ENCODE measurements around the gene ASCL4.
A peak's percentile ranks its signal among the peaks of the same experiment; 100 is the strongest.
"Not testable (repeated sequence)": the region's sequence is repeated elsewhere in the genome, so short reads cannot be mapped to it uniquely, and the experiment has no call there.

Gene ASCL4

DNA sequence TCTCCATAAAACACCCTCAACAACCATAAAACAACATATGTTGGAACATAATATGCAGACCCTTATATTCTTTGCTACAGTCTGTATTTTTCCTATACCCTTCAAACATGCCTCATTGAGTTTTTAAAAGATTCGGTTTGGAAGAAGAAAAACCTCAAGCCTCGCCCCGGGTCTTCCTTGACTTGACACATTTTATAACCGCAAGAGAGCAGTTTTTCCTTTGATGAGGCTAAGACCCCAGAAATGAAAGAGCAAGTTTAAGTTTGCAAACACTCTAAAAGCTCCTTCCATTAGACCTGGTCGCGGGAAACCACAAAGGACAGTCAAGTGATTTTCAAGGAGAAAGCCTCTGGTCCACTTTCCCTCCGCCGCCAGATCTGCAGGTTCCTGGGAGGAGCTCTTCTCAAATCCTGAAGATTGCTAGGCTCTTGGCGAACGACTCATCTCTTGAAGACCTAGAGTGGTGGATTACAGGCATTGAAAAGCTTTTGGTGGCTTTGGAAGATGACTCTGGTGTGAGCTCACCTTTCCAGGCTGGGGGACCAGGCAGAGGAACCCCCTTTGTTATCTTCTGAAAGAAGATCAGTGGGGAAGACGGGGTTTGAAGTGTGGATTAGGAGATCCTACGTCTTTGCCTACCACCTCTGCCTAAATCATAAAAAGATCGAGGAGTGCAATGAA, at the start of gene ASCL4:
ASCL4 (plus strand) TSS at position 356 of the 681 bp plus-strand sequence. CDS start 515 bp downstream, outside the sequence.
- DNase-seq: no peak

DNA sequence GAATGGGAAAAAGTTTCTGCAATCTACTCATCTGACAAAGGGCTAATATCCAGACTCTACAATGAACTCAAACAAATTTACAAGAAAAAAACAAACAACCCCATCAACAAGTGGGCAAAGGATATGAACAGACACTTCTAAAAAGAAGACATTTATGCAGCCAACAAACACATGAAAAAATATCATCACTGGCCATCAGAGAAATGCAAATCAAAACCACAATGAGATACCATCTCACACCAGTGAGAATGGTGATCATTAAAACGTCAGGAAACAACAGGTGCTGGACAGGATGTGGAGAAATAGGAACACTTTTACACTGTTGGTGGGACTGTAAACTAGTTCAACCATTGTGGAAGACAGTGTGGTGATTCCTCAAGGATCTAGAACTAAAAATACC, 47.2 kb upstream of the ASCL4 start:
- DNase-seq: not testable (repeated sequence)

- DNase-seq: not testable (repeated sequence)
These were observed 46.8 kb upstream of the ASCL4 start for GRCh38 chr12:107727742-107728141.

DNA sequence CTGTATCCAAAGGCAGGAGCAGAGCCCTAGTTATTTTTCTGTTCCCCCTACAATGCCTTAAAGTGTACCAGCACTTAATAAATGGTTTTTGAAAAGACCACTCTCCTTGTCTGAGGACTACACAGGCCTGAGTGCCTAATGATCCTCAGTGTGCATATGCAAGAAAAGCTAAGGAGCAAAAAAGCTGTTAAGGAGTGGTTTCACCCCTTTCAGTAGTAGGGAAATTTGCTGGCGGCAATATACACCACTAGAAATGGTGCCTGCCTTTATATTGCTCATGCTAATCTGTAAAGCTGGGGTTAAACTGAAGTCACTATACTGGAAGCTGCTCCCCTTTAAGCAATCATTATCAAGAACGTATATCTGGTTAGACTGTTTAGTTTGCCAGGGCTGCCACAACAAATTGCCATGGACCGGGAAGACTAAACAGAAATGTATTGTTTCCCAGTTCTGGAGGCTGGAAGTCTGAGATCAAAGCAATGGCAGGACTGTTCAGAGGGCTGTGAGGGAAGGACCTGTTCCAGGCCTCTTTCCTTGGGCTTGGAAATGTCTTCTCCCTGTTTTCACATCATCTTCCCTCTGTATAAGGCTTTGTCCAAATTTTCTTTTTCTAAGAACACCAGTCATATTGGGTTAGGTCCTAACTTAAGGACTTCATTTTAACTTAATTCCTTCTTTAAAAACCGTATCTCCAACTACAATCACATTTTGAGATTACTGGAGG, 43.7 kb upstream of the ASCL4 start:
- no peak for DNase-seq

DNA sequence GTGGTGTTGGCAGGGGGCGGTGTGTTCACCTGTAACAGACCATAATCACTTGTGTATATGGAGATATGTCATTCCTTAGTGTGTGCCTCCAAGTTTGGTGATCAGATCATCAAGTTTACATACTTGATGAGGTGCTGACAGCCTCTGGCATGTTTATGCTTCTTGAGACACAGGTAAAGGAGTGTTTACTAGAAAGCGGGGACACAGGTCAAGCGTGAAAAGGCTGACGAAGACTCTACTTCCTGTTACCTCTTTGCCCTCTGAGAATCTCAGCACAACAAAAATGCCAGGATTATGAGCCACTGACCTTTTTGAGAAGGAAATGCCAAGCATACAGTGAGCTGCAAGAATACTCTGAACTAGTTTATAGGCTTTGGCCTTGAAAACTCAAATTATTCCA, 43.1 kb upstream of the ASCL4 start:
- DNase-seq: no peak

DNA sequence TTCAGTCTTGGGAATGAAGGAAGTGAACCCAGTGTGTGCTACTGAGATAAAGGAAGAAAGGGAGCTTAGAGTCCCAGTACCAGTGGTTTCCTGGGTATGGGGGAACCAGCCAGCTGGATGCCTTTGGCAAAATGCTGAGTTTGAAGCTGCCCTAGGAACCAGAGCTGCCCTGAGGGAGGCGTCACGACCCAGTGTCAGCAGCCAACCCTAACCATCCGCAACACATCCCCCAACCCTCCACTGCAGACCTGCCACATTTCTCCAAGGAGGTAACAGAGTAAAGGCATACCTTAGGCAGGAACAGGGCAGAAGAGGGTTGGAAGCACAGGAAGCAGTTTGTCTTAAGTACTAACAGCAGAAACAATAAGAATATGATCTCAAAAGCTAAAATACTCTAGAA, 42.1 kb upstream of the ASCL4 start:
- peak; percentile 3 for DNase-seq

- no peak for DNase-seq
These were observed 40.4 kb upstream of the ASCL4 start for GRCh38 chr12:107734139-107734538.

GRCh38 chr12:107735763-107736162, 38.7 kb upstream of the ASCL4 start:
- DNase-seq: no peak

- no peak for DNase-seq
These were observed 37.6 kb upstream of the ASCL4 start for GRCh38 chr12:107736914-107737313.

- DNase-seq: no peak
These were observed 26.0 kb upstream of the ASCL4 start for GRCh38 chr12:107748472-107748871.

DNA sequence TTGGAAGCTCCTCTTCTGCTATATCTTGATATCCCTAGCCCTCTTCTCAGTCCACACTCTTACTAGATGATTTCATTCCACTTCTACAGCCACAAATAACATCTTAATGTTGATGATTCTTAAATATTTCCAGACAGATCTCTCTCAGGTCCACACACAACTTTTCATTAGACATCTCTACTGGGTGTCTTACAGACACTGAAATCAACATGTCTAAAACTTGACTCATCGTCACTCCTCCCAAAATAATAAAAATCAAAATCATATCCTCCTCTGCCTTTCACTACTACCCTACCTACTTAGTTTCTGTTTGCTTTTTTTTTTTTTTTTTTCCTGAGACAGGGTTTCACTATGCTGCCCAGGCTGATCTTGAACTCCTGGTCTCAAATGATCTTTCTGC, 25.4 kb upstream of the ASCL4 start:
- DNase-seq: no peak

- peak; percentile 64 for DNase-seq
These were observed 15.1 kb upstream of the ASCL4 start for GRCh38 chr12:107759410-107759809.

DNA sequence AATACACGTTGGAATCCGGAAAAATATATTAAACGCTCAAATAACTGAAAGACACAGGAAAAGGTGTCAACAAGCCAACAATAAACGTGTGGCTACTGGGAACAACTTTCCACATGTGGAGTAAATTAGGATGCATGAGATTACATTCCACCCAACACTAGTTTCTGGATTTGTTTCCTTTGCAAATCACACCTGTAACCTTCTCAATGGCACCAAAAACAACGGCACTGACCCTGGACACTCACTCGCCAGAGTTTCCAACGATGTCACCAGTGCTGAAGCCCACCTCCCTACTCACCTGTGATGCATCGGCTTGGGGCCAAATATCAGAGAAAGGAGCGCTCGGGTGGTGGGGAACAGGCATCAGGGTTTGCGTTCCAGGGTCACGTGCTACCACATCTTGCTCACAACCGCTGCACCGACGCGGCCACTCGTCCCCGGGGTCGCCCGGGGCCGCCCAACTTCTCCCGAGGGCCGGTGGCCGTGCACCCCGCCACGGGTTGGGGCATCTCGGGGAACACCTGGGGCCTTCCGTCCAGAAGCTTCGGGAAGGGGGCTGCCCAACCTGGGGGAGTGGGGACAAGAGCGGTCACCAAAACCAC, 14.2 kb upstream of the ASCL4 start:
- DNase-seq: peak; percentile 31

- DNase-seq: peak; percentile 92
These were observed 13.5 kb upstream of the ASCL4 start, which contains the start of gene PRDM4 for GRCh38 chr12:107760809-107761501. Gene PRDM4 (minus strand): TSS chr12:107761137. CDS start chr12:107760515, 622 bp downstream.

DNA sequence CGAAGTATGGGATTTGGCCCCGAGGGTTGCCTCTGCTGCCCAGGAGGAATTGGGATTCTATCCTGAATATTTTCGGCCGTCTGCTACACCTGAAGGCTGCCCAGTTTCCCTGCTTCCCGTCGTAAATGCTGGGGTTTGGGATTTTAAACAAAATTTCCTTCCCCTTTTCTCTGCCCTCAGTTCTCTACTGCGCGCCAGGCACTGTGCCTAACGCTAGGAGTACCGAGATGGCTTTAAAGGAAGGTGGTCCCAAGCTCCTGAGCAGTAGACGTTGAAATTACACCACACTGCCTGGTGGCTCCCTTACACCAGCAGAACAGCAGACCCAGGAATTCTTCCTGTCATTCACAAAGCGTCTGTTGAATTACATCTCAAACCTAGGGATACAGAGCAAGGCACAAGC, 13.0 kb upstream of the ASCL4 start:
- peak; percentile 22 for DNase-seq

DNA sequence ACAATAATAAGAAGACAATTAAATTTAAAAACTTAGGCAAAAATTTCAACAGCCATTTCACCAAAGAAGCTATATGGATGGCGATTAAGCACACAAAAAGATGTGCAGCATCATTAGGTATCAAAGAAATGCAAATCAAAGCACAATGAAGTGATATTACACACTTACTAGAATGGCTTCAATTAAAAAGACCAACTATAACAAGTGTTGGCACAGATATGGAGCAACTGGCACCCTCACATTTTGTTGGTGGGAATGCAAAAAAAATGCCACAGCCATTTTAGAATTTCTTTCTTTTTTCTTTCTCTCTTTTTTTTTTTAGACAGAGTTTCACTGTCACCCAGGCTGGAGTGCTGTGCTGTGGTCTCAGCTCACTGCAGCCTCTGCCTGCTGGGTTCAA, 11.6 kb upstream of the ASCL4 start:
- DNase-seq: no peak

GRCh38 chr12:107764626-107765025, 9.9 kb upstream of the ASCL4 start:
- DNase-seq: no peak

- no peak for DNase-seq
These were observed 9.2 kb upstream of the ASCL4 start for GRCh38 chr12:107765316-107765715.

DNA sequence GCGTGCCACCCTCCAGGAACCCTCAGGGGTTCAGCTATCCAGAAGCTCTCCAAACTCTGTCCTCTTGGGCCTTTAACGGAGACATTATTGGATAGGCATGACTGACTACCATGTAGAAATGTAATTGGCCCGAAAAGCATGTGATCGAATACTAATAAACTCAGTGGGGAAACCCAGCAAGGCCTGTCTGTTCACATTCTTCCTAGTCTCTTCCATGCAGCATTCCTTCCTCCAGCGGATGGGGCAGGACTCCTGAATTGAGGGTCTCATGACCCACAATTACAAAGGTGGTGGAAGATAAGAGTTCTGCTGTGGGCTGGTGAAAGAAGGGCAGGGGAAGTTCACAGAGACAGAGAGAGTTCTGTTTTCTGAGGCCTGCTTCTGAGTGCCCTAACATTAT, 7.0 kb upstream of the ASCL4 start:
- DNase-seq: no peak

GRCh38 chr12:107775093-107775721, 703 bp downstream of the ASCL4 start:
- no peak for DNase-seq

GRCh38 chr12:107776171-107776570, 1.7 kb downstream of the ASCL4 start:
- no peak for DNase-seq

- DNase-seq: no peak
These were observed 4.0 kb downstream of the ASCL4 start for GRCh38 chr12:107778383-107779025.

Measured in hematopoietic multipotent progenitor cell treated with erythropoietin and hydrocortisone succinate and interleukin-3 and kit ligand, for 8 days (in vitro differentiated cells).